HUES6 (cell line): ENCODE data around the gene MED9.

ENCODE experiments used
- H3K27ac ChIP-seq: 2 replicates; pipeline ENCODE4 v1.7.0; 2013; ENCODE audit warnings: low read depth, mild to moderate bottlenecking, low read length, inconsistent platforms
- H3K27me3 ChIP-seq: 2 replicates; pipeline ENCODE4 v1.6.1; 2013; ENCODE audit warnings: low read length; ENCODE audit not compliant: control insufficient read depth, insufficient read depth
- H3K36me3 ChIP-seq: 2 replicates; pipeline ENCODE4 v1.6.1; 2013; ENCODE audit warnings: low read length; ENCODE audit not compliant: control insufficient read depth, insufficient read depth
- H3K4me1 ChIP-seq: 2 replicates; pipeline ENCODE4 v1.6.1; 2013; ENCODE audit warnings: low read length; ENCODE audit not compliant: control insufficient read depth, insufficient read depth
- H3K4me3 ChIP-seq: 2 replicates; pipeline ENCODE4 v1.5.1; 2013; ENCODE audit warnings: low read depth, low read length
- H3K9ac ChIP-seq: one replicate; pipeline ENCODE4 v1.6.1; 2013; ENCODE audit warnings: mild to moderate bottlenecking, low read length
- H3K9me3 ChIP-seq: 2 replicates; pipeline ENCODE4 v1.6.1; 2013; ENCODE audit warnings: low read depth, low read length; ENCODE audit not compliant: control insufficient read depth, insufficient read depth

MED9 gene

GRCh38 chr17:17505610-17506171, 28.9 kb downstream of the MED9 start:
- Histone ChIP-seq H3K9me3 (no peaks in the 10 kb centered on the region), H3K4me3 (no peak overlapping the region), H3K27ac (no peak overlapping the region), H3K4me1 (no peaks in the 10 kb centered on the region), H3K9ac (no peak overlapping the region), H3K36me3 (no peaks in the 10 kb centered on the region; the same call in 1 of the 2 replicates), H3K27me3 (no peaks in the 10 kb centered on the region)

- H3K4me3 ChIP-seq = no peak overlapping the region
- no peaks in the 10 kb centered on the region; the same call in 1 of the 2 replicates for H3K36me3 ChIP-seq
- H3K9ac ChIP-seq = no peak overlapping the region
- no peaks in the 10 kb centered on the region for H3K27me3 ChIP-seq
- H3K4me1 ChIP-seq = no peaks in the 10 kb centered on the region
- 0 out of 2 replicates have a peak overlapping the region, but pooled peaks have one; percentile 39 for H3K27ac ChIP-seq
- no peaks in the 10 kb centered on the region for H3K9me3 ChIP-seq
These were observed 29.5 kb downstream of the MED9 start for GRCh38 chr17:17506181-17506741.

GRCh38 chr17:17506893-17507464, 30.2 kb downstream of the MED9 start:
- peaks cover 3% of the 10 kb centered on the region; the same call in 1 of the 2 replicates for H3K4me1 ChIP-seq
- H3K4me3 ChIP-seq = no peak overlapping the region
- H3K9ac ChIP-seq = no peak overlapping the region
- no peaks in the 10 kb centered on the region for H3K9me3 ChIP-seq
- no peaks in the 10 kb centered on the region; the same call in 1 of the 2 replicates for H3K36me3 ChIP-seq
- H3K27ac ChIP-seq = no peak overlapping the region
- H3K27me3 ChIP-seq = no peaks in the 10 kb centered on the region

- no peaks in the 10 kb centered on the region; the same call in 1 of the 2 replicates for H3K36me3 ChIP-seq
- H3K9ac ChIP-seq = no peak overlapping the region
- H3K27me3 ChIP-seq = no peaks in the 10 kb centered on the region
- H3K4me3 ChIP-seq = no peak overlapping the region
- H3K27ac ChIP-seq = no peak overlapping the region
- no peaks in the 10 kb centered on the region for H3K9me3 ChIP-seq
- peaks cover 9% of the 10 kb centered on the region; the same call in 1 of the 2 replicates for H3K4me1 ChIP-seq
These were observed 30.7 kb downstream of the MED9 start for GRCh38 chr17:17507465-17508011.

GRCh38 chr17:17508019-17508535, 31.3 kb downstream of the MED9 start:
- H3K9ac ChIP-seq = no peak overlapping the region
- H3K9me3 ChIP-seq = no peaks in the 10 kb centered on the region
- H3K27ac ChIP-seq = no peak overlapping the region
- H3K4me3 ChIP-seq = no peak overlapping the region
- no peaks in the 10 kb centered on the region for H3K27me3 ChIP-seq
- H3K4me1 ChIP-seq = peaks cover 9% of the 10 kb centered on the region; the same call in 1 of the 2 replicates
- H3K36me3 ChIP-seq = no peaks in the 10 kb centered on the region; the same call in 1 of the 2 replicates

- Histone ChIP-seq H3K4me3 (no peak overlapping the region), H3K9me3 (no peaks in the 10 kb centered on the region), H3K36me3 (no peaks in the 10 kb centered on the region; the same call in 1 of the 2 replicates), H3K27ac (no peak overlapping the region), H3K4me1 (peaks cover 10% of the 10 kb centered on the region; the same call in 1 of the 2 replicates), H3K27me3 (no peaks in the 10 kb centered on the region), H3K9ac (no peak overlapping the region)
These were observed 32.1 kb downstream of the MED9 start for GRCh38 chr17:17508646-17509591.

- 0 out of 2 replicates have a peak overlapping the region, but pooled peaks have one; percentile 17 for H3K27ac ChIP-seq
- H3K4me1 ChIP-seq = peaks cover 19% of the 10 kb centered on the region
- no peak overlapping the region for H3K4me3 ChIP-seq
These were observed 33.0 kb downstream of the MED9 start for GRCh38 chr17:17509601-17510425.

GRCh38 chr17:17510456-17511292, 33.9 kb downstream of the MED9 start:
- H3K4me1 ChIP-seq = peaks cover 27% of the 10 kb centered on the region
- H3K27ac ChIP-seq = no peak overlapping the region
- no peaks in the 10 kb centered on the region; the same call in 1 of the 2 replicates for H3K36me3 ChIP-seq
- H3K27me3 ChIP-seq = no peaks in the 10 kb centered on the region
- H3K9me3 ChIP-seq = no peaks in the 10 kb centered on the region
- no peak overlapping the region for H3K9ac ChIP-seq
- H3K4me3 ChIP-seq = no peak overlapping the region

More at GRCh38 chr17:17509601-17510425, 33.0 kb downstream of the MED9 start:
- no peaks in the 10 kb centered on the region for H3K9me3 ChIP-seq
- H3K36me3 ChIP-seq = no peaks in the 10 kb centered on the region; the same call in 1 of the 2 replicates
- H3K9ac ChIP-seq = no peak overlapping the region
- H3K27me3 ChIP-seq = no peaks in the 10 kb centered on the region

- Histone ChIP-seq H3K27me3 (no peaks in the 10 kb centered on the region), H3K9me3 (no peaks in the 10 kb centered on the region), H3K27ac (no peak overlapping the region), H3K9ac (no peak overlapping the region), H3K4me3 (no peak overlapping the region), H3K36me3 (no peaks in the 10 kb centered on the region; the same call in 1 of the 2 replicates), H3K4me1 (peaks cover 34% of the 10 kb centered on the region)
These were observed 34.5 kb downstream of the MED9 start for GRCh38 chr17:17511293-17511741.
